Dermis blood vessel endothelial cell (primary cell): ENCODE data around the gene CFL2. TPM values are rescaled to one million over a fixed set of nuclear protein-coding genes. Genes with fewer than 3 reads are reported as not detected.
"Not testable (repeated sequence)": the region's sequence is repeated elsewhere in the genome, so short reads cannot be mapped to it uniquely, and the experiment has no call there.

ENCODE experiments used
- DNase-seq: peaks from one replicate; pipeline ENCODE4 v3.0.0; 2010
- total RNA-seq: library from RNA; depleted of rRNA; stranded (reverse); fragments of >200 nt; gene quantifications from 2 replicates; pipeline ENCODE4 v1.2.3, GENCODE V29; 2014

The CFL2 gene
- total RNA-seq, 1 donor from 2014 or later = 44.9 TPM

- no peak for DNase-seq
Observed at GRCh38 chr14:34711169-34711568, 3.2 kb downstream of the CFL2 start.

DNA sequence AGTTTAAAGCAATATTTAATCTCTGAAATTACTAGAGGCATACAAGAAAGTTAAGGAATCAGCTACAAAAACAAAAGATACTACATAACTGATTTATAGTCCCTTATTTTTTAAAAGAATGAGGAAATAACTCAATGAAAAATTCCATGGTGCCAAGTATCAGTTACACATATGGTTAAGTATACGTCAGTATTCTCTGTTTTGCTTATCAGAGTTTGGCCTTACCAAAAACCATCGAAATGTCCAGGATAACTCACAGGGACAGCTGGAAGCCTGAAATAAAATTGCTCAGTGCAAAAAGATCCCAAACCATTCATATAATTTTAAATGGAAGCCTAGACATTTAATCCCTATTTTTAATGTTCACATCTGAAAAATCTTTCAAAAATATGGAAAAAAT lies 3.6 kb downstream of the CFL2 start:
- DNase-seq = no peak

GRCh38 chr14:34710006-34710405 lies 4.4 kb downstream of the CFL2 start:
- peak; percentile 45 for DNase-seq

DNA sequence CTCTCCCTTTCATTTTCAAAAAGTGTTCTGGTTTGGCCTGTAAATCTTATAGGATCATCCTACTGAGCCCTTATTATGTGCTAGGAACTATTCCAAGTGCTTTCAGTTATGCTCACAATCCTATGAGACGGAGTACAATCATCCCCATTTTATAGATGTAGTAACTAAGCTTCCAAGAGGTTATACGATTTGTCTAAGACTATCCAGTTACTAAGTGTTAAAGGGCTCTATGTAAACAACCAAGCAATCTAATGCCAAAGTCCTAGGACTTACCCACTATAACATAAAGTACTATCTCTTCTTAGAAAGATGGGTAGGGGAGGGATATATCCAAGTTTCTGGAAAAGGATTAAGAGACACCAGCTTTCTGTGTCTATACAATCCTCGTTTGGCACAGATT lies 6.7 kb downstream of the CFL2 start:
- no peak for DNase-seq

GRCh38 chr14:34701808-34702207 lies 12.6 kb downstream of the CFL2 start:
- DNase-seq = no peak

DNA sequence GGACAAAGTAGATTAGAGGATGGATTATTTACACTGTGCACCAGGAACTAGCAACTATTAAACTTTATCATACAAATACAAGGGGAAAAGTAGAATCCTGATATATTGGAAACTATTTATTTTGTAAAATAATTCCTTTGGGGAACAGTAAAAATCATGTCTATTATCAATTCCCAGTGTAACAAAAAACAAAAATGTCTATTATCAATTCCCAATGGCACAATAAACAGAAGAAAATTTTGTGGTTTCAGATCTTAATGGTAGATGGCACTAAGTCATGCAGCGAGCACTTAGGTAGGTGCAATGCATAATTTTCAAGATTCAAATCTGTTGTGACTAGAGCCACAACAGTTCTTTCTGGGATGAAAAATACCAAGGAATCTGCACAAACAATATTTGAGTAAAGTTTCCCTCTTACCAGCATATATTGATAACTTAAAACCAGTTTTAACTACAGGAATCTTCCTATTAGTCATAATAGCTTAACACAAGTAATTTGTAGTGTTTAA lies 13.7 kb downstream of the CFL2 start:
- no peak for DNase-seq

- peak; percentile 87 for DNase-seq
Observed at GRCh38 chr14:34699873-34700621, 14.3 kb downstream of the CFL2 start.

GRCh38 chr14:34694216-34694615 lies 20.2 kb downstream of the CFL2 start:
- DNase-seq = not testable (repeated sequence)

GRCh38 chr14:34693228-34693939 lies 21.0 kb downstream of the CFL2 start:
- DNase-seq = no peak

GRCh38 chr14:34692898-34693227 lies 21.5 kb downstream of the CFL2 start:
- no peak for DNase-seq

DNA sequence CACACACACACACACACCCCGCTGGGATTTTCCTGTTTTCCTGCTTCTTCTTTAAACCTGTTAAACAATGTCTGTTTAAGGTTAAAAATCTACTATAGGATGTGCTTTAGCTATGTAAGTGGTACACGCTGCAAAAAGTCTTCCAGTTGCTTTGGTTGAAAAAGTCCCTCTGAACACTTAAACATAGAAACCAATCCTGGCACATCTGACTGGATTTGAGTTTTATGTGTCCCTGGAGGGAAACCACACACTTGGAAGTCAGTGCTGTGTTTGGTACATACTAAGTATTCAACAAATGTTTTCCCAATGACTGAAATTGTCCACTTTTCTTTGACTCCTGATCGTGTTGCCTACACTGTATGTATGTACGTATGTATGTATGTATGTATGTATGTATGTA lies 22.0 kb downstream of the CFL2 start:
- no peak for DNase-seq

DNA sequence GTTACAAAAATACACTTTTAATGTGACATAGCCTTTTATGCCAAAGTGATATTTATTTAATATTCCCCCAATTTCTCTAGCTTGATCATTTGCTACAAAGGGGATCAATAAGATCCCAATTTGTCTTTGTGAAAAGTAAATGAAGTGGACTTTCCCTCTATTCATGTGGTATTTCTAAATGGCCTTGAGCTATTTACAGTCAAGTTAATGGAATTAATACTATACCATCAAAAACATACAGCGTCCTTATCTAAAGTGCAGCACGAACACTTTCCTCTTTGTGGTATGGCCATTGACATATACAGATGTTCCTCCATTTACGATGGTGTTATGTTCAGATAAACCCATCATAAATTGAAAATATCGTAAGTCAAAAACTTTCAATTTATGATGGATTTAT lies 23.2 kb downstream of the CFL2 start:
- DNase-seq = no peak

DNA sequence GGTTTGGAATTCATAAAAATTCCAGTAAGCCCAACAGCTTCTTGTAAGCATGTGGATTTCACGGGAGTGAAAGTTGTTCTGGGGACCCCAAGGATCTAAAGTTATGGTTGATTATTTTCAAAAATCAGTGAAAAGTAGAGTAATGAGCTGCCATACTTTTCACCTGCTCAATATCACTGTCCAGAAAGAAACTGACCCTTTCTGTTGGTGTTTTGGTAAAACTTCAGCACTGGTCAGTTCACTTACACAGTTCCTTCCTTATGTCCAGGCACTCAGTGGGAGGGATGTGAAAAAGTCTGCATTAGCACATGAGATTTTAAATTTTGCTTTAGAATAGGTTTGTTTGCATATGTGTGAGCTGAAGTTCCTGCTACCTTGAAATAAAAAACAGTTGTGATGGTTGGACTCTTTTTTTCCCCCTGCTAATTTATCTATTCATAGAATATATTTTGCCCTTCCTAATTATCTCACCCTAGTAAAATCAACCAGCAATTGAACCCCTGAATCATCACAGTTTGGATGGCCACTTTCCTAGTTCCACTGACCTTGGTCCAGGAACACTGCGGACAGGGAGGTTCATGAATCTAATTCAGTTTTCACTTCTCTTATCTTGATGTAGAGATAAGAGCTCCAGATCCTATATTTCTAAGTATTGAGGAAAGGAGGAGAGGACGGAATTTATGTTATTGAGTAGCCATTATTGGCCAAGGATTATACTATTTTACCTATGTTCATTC lies 25.8 kb downstream of the CFL2 start:
- no peak for DNase-seq

DNA sequence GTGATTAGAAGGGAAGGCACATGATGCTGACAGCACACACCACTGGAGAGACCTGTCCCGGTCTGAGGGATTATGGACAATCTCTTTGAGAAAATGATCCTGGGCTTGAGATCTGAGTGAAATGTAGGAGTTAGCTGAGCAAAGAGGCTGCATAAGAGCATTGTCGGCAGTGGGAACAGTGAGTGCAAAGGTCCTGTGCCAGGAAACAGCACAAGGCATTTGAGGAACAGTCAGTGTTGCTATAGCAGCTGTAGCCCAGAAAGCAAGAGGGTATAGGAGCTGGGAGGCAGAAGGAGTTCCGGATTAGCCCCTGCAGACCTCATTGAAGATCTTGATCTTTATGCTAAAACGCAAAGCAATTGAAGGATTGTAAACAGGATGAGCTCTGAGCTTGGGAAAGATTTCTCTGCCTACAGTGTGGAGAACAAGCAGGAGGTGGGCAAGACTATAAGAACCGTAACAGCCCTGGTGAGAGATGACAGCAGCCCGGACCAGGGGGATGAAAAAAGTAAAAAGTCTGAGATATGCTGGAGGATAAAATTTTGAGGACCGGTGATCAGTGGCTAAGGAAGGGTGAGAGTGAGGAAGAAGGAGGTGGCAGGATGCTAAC lies 28.5 kb downstream of the CFL2 start:
- peak; percentile 42 for DNase-seq

- no peak for DNase-seq
Observed at GRCh38 chr14:34684578-34684977, 29.8 kb downstream of the CFL2 start.

- DNase-seq = no peak
Observed at GRCh38 chr14:34682787-34683321, 31.5 kb downstream of the CFL2 start.

GRCh38 chr14:34680806-34681479 lies 33.5 kb downstream of the CFL2 start:
- DNase-seq = no peak

DNA sequence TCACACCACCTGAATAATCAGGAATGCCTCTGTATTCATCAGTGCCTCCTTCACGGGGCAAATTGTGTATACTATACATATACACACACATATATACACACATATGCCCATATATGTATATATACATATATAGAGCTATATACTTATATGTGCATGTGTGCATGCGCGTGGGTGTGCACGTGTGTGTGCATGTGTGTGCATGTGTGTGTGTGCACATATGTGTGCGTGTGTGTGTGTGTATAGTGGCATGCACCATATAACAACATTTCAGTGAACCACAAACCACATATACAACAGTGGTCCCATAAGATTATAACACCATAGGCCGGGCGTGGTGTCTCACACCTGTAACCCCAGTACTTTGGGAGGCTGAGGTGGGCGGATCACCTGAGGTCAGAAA lies 35.7 kb downstream of the CFL2 start:
- no peak for DNase-seq

- DNase-seq = peak; percentile 54
Observed at GRCh38 chr14:34678306-34678705, 36.1 kb downstream of the CFL2 start.

GRCh38 chr14:34676516-34677211 lies 37.7 kb downstream of the CFL2 start:
- DNase-seq = no peak

DNA sequence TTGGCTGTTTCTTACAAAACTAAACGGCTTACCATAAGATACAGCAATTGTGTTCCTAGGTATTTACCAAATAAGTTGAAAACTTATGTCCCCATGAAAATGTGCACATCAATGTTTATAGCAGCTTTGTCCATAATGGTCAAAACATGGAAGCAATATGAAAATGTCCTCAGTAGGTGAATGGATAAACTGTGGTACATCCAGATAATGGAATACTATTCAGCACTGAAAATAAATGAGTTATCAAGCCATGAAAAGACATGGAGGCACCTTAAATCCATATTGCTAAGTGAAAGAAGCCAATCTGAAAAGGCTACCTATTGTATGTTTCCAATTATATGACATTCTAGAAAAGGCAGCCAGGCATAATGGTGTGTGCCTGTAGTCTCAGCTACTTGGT lies 40.7 kb downstream of the CFL2 start:
- DNase-seq = no peak

DNA sequence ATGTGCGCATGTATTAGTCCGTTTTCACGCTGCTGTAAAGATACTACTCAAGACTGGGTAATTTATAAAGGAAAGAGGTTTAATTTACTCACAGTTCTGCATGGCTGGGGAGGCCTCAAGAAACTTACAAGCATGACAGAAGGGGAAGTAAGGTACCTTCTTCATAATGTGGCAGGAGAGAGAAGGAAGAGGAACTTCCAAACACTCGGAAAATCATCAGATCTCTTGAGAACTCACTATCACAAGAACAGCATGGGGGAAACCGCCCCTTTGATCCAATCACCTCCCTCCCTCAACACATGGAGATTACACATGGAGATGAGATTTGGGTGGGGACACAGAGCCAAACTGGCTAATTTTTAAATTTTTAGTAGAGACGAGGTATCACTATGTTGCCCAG lies 42.7 kb downstream of the CFL2 start:
- DNase-seq = no peak
